GM19395 (cell line): ENCODE measurements around the gene APOH.
A peak's percentile ranks its signal among the peaks of the same experiment; 100 is the strongest.
"Not testable (repeated sequence)": the region's sequence is repeated elsewhere in the genome, so short reads cannot be mapped to it uniquely, and the experiment has no call there.

ENCODE experiments used
- ATAC-seq: cut with Tn5 transposase; IDR thresholded peaks from one replicate; pipeline ENCODE4 v1.9.1; 2021; ENCODE audit warnings: mild to moderate bottlenecking, moderate library complexity; ENCODE audit not compliant: unreplicated experiment

APOH gene, protein sequence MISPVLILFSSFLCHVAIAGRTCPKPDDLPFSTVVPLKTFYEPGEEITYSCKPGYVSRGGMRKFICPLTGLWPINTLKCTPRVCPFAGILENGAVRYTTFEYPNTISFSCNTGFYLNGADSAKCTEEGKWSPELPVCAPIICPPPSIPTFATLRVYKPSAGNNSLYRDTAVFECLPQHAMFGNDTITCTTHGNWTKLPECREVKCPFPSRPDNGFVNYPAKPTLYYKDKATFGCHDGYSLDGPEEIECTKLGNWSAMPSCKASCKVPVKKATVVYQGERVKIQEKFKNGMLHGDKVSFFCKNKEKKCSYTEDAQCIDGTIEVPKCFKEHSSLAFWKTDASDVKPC

DNA sequence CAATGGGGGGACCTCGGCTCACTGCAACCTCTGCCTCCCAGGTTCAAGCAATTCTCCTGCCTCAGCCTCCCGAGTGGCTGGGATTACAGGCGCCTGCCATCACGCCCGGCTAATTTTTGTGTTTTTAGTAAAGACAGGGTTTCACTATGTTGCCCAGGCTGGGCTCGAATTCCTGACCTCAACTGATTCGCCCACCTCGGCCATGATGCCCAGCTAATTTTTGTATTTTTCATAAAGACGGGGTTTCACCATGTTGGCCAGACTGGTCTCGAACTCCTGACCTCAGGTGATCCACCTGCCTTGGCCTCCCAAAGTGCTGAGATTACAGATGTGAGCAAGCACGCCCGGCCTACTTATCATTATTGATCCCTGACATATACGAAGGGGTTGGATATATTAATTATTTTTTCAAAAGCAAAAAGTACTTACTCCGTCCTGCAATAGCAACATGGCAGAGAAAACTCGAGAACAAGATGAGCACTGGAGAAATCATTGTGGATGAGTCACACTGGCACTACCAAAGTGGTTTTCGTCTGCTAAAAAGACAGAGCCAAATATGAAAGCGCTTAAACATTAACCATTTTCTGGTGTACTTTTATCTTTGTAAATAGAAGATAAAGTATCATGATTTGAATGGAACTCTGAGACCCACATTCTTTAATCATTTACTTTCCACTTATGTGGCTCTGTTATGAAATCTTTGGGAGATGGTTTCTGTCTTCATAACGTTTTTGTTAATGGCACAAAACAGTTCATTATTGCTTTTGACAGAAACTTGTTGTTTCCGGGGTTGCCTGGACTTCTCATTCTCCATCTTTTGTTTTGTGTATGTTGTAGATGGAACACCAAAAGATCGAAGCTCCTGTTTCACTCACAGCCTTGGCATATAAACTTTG lies at the start of gene APOH:
Gene APOH (minus strand): TSS at position 529 of the 896 bp plus-strand sequence. CDS start 36 bp downstream, at position 493.
- no peak for ATAC-seq

DNA sequence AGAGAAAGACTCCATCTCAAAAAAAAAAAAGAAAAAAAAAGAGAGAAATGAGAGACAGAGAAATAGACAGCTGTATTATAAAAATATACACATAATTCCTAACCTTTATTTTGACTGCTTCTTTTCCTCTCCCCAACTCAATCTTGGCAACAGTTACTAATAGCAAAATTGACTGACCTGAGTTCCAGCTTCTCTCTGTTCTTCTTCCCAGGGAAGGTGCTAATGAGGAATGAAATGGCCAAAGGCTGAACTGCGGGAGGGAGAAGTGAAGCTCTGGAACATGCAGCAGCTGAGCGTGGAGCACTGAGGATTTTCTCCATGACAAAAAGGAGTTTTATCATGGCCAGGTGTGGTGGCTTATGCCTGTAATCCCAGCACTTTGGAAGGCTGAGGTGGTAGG lies 48.0 kb upstream of the APOH start:
- no peak for ATAC-seq

DNA sequence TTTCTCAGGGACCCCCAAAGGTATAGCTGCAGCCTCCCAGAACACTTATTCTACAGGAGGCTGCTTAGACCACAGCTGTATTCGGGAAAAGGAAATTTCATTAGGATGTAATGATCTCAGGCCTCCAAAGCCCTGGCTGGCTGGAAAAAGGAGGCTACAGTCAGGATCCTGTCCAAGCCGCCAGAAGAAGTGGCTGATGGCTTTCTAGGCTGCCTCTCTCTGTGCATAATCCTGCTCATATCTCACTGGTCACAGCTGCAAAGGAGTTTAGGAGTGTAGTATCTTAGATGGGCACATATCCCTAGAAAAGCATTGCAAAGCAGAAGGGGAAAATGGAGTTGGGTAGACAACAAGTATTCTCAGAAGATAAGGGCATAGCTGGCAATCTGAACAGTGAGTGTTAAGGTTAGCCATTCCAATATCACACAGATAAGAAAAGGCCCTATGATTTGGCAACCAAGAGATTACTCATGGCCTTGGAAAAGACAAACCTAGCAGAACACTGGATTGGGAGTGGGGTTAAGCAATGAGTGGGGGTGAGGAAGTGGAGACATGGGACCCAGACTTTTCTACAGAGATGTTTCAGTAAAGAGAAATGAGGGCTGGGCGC lies 47.2 kb upstream of the APOH start:
- no peak for ATAC-seq

DNA sequence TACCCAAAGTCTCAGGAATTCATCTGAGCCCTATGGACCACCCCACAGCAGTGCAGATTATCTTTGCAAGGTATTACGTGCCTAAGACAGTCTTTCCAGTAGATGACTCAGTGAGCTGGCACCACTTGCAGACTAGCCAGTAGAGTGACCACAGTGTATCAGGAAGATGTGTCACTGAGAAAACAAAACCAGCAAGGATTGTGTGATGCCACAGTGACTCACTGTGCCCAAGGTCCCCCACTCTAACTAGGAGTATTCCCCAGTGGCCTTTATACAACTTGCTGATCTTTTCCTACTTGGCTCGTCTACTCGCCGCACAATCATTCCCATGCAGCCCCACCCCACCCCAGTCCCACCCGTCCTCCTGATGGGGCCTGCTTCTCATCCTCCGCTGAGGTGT lies 46.4 kb upstream of the APOH start:
- ATAC-seq: no peak

DNA sequence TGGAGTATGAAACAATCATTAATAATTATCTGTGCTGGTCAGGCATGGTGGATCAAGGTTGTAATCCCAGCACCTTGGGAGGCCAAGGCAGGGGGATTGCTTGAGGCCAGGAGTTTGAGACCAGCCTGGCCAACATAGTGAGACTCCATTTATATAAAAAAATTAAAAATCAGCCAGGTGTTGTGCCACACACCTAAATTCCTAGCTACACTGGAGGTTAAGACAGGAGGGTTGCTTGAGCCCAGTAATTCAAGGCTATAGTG lies 44.3 kb upstream of the APOH start:
- no peak for ATAC-seq

DNA sequence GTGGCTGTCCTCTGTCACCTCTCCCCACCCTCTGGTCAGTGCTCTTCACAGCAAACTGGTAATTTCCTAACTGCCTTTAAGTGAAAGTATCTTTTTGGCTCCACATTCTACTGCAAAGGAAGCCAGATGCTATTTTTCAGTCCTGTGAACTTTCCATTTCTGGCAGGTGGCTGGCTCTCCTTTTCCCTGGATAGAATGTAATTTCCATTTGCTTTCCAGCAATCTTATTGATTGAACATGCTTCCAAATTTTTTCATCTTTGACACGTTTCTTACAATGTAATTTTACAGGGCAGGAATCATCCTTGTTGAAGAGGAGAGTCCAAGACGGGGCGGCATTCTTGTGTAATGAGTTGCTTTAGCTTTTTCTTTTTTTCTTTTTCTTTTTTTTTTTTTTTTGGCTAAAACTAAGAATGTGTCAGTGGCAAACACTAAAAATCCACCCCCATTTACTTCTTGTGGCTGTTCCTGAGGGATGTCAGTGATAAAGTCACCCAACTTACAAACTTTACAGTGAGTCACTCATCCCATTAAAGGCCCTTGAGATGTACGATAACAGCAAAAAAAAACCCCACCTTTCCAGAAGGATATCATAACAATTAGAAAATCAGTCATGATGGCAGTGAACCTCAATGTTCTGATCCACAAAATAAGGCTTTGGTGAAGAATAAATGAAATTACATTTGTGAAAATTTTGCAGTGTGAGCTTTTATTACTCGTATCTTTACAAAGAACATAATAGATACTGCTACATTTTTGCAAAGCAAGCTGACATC lies 43.8 kb upstream of the APOH start:
- no peak for ATAC-seq

DNA sequence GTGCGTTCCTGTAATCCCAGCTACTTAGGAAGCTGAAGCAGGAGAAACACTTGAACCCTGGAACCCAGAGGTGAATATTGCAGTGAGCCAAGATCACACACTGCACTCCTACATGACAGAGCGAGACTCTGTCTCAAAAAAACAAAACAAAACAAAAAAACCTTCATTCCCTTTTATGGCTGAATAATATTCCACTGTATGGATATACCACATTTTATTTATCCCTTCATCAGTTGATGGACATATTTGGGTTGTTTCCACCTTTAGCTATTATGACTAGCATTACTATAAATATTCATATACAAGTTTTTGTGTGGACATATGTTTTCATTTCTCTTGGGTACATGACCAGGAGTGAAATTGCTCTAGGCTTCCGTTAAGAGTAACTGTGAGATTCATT lies 42.3 kb upstream of the APOH start:
- ATAC-seq: no peak

DNA sequence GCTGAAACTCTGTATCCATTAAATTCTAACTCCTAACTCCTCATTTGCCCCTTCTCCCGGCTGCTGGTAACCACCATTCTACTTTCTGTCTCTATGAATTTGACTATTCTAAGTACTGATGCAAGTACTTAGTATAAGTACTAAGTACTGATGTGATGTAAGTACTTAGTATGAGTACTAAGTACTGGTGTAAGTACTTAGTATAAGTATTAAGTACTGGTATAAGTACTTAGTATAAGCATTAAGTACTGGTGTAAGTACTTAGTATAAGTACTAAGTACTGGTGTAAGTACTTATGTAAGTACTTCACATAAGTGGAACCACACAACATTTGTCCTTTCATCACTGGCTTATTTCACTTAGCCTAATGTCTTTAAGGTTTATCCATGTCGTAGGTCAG lies 40.9 kb upstream of the APOH start:
- ATAC-seq: no peak

DNA sequence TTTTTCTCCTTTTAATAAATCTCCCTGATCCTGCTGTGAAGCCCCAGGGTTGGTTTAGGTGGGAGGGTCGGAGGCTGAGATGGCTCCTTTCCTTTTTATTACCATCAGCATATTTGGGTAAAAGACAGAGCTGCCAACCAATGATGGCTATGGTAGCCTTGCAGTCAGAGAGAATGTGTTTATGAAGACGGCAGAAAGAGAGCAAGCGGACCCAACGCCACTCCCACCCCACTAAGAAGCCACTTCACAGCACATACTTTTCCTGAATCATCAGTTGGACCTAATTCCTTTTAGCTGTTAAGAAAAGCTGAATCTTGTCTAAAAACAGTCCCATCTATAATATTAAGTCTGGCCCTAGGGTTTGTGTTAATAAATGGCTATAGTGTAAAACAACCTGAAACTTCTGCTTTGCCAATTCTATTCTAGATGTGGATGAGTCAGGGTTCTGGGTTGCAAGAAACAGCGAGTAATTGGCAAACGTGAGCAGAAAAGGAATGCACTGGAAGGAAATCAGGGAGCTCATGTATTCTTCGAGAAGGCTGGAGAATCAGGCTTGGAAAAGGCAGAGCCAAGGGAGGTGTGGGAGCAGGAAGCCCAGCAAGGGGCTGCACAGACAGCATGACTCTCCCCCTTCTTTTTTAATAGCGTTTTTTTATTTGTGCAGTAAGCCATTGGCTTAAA lies 39.2 kb upstream of the APOH start:
- ATAC-seq: no peak

DNA sequence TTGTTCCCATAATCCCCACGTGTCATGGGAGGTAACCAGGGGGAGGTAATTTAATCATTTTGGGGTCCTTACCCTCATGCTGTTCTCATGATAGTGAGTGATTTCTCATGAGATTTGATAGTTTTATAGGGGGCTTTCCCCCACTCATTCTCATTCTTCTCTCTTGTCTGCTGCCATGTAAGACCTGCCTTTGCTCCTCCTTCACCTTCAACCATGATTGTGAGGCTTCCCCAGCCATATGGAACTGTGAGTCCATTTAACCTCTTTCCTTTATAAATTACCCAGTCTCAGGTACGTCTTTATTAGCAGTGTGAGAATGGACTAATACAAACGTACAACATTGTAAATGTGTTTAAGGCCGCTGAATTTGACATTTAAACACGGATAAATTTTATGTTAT lies 35.5 kb upstream of the APOH start:
- no peak for ATAC-seq

DNA sequence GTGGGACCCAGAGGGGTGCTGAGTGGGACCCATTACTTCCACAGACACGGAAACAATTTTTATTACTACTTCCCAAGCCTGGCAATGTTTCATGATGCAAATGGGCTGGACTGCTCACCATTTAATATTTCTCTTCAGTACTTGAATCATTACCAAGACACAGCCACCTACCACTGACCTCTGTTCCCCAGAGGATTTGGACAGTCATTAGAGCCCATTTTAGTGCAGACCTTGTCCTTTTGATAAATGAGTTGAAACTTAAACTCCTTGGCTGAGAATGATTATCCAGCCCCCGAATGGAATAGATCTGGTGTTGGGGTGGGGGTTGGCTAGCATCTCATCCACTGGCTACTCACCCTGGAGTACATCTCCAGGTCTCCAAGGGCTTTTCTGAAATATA lies 33.6 kb upstream of the APOH start:
- ATAC-seq: no peak

DNA sequence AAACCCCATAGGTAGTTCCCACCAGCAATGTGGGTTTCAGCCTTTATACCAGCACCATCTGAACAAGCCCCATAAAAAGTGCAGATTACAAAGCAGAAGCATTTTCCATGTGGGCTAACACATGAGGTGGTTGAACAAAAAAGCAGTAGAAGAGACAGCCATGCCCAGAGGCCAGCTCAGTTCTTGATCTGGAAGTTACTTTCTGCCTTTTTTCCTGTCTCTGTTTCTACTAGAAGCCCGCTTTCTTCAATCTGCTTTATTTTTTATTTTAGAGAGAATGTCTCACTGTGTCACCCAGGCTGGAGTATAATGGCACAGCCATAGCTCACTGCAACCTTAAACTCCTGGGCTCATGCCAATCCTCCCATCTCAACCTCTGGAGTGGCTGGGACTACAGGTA lies 31.5 kb upstream of the APOH start:
- ATAC-seq: no peak

DNA sequence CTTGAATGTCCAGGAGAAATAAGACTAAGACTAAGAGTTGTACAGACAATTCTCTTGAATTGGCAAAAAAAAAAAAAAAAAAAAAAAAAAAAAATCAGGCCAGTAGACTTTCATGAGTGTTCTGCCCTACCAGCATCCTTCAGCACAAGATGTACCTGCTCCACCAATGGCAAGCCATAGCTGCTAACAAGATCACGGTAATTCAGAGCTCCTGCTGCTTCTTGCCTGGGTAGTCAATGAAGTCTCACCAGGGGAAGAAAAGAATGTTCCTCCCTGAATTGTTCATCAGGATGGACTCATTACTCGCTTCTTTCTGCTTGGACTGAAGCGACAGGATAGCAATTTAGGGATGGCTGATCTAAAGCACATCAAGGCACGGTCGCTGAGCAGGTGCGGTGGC lies 31.1 kb upstream of the APOH start:
- no peak for ATAC-seq

DNA sequence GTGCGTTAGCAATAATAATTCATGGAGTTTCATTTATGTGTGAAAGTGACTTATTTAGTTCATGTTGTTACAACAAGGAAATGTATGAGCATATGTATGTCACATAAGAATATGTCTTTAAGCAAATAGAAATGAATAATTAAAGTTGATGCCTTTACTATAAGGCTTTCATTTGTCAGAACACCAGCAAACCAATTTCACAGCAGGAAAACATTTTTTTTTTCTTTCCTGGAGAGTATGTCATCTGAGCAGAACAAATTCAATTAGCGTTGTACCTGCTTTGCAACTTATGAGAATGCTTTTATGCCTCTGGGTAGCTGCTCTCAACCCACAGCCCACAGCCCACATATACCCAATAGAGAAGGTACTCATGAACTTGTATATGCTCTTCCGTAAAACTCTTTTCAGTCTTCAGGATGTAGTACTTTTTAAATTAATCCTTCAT lies 26.3 kb upstream of the APOH start:
- ATAC-seq: no peak

DNA sequence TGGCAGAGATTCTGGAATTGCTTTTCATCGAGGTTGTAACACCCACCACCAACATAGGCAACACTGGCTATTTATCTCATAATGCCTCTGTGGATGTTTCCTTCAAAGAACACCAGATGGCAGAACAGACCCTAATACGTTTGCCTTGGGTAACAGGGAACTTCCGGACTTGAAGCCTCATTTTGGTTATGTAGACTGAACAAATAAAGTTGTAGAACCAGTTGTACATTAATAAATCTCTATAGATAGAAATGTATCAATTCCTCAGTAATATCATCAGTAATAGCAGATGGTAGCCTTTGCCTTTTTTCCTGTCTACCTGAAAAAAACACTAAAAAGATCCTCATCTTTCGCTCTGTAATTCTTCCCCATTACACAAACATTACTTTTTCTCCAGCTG lies 25.9 kb upstream of the APOH start:
- peak; percentile 72 for ATAC-seq

DNA sequence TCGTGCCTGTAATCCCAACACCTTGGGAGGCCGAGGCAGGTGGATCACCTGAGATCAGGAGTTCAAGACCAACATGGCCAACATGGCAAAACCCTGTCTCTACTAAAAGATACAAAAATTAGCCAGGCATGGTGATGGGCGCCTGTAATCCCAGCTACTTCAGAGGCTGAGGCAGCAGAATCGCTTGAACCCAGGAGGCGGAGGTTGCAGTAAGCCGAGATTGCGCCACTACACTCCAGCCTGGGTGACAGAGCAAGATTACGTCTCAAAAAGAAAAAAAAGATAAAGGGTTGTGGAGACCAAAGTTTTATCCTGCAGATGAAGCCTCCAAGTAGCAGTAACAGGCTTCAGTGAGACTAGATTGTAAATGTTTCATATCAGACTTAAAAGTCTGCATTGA lies 24.2 kb upstream of the APOH start:
- not testable (repeated sequence) for ATAC-seq

DNA sequence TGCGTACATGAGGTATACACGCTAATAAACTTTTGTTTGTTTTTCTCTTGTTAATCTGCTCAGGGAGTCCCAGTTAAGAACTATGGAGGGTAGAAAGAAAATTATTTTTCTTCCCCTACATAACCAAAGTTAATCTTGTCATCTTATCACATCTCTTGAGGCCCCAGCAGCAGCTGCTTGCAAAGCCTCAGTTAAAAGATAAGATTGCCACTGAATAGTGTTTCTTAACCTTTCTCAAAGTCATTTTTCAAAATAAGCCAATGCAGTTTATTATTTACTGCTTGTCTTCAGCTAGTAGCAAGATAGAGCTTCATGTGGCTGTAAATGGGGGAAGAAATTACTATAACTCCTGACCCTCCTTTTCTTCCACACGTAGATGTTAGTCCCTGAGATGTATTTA lies 21.5 kb upstream of the APOH start:
- ATAC-seq: no peak

DNA sequence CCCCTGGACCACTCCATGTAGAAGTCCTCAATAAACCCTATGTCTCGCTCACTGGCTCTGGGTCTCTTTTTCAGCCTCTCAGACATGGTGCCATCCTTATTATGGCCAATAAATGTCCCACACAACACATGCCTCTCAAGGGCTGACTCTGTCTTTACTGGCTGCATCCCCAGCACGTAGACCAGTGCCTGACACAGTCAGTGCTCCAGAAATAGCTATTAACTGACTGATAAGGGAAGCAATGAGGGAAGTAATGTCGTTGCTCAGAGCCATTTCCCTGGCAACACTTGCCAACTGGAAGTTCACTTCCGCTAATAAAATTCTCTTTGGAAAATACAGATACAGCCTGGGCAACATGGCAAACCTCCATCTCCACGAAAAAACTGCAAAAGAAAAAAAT lies 19.1 kb upstream of the APOH start:
- ATAC-seq: no peak

DNA sequence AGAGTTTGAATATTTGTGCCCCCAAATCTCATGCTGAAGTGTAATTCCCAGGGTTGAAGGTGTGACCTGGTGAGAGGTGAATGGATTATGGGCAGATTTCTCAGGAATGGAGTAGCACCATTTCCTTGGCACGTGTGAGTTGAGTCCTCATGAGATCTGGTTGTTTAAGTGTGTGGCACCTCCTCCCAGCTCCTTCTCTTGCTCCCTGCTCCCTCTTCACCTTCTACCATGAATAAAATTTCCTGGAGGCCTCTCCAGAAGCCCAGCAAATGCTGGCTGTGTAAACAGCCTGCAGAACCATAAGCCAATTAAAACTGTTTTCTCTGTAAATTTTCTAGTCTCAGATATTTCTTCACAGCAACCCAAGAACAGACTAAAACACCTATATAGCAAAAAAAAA lies 12.6 kb upstream of the APOH start:
- no peak for ATAC-seq

DNA sequence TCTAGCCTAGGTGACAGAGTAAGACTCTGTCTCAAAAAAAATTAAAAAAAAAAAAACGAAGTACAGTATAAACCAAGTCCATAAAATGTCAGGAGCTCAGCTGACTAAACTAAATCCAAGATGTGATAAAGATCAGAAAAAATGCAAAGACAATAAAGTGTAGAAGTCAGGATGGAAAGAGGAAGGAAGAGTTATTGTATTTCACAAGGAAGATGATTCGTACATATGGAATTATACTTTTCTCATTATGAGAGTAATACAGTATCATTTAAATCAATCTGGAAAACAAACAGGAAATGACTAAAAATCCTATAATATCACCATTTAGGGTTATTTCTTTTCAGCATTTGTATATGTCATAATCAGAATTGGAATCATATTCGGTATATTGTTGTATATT lies 11.4 kb upstream of the APOH start:
- no peak for ATAC-seq

DNA sequence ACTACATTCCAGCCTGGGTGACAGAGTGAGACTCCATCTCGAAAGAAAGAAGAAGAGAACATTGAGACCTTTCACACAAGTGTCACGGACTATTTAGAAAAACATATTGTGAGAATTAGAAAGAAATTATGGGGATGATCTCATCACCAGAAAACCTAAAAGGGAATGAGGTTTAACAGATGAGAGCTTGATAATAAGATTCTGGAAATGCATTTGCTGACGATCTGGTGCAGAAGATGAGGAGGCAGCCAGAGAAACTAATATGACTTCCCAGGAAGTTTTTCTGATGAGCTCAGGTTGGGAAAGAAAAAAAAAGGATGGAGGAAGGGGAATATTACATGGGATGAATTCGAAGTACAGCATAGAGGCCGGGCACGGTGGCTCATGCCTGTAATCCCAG lies 10.8 kb upstream of the APOH start:
- no peak for ATAC-seq
